DND-41 (cell line): ENCODE data around the gene PSMC3IP.
"Not testable (repeated sequence)": the region's sequence is repeated elsewhere in the genome, so short reads cannot be mapped to it uniquely, and the experiment has no call there.

Experiments
- ATAC-seq: fragments of 200-7000 bp; cut with Tn5 transposase; 3 replicates; pipeline ENCODE4 v1.9.1; 2021; ENCODE audit warnings: low read depth; ENCODE audit not compliant: insufficient read depth
- DNase-seq: peaks from one replicate; pipeline ENCODE4 v3.0.0-alpha.2; 2020
- H2AFZ ChIP-seq: 2 replicates; pipeline ENCODE4 v1.6.0; 2012; ENCODE audit warnings: low read depth, low read length
- H3K27ac ChIP-seq: 2 replicates; pipeline ENCODE4 v1.5.1; 2012; ENCODE audit warnings: low read length, inconsistent platforms
- H3K27me3 ChIP-seq: fragments of 200-600 bp; sonication (generic); 2 replicates; pipeline ENCODE4 v1.6.0; 2012; ENCODE audit warnings: low read length, mild to moderate bottlenecking, inconsistent platforms; ENCODE audit not compliant: insufficient read depth, poor library complexity
- H3K36me3 ChIP-seq: 2 replicates; pipeline ENCODE4 v1.5.1; 2012; ENCODE audit warnings: low read length, inconsistent platforms; ENCODE audit not compliant: insufficient read depth
- H3K4me1 ChIP-seq: 2 replicates; pipeline ENCODE4 v1.5.1; 2012; ENCODE audit warnings: mild to moderate bottlenecking, low read length; ENCODE audit not compliant: insufficient read depth
- H3K4me2 ChIP-seq: 2 replicates; pipeline ENCODE4 v1.6.0; 2012; ENCODE audit warnings: mild to moderate bottlenecking, moderate library complexity, low read length, inconsistent platforms; ENCODE audit not compliant: insufficient read depth
- H3K4me3 ChIP-seq, 2 experiments: fragments of 200-600 bp in 1 of 2; shearing (Covaris generic) in 1 of 2; 2 replicates each; pipeline ENCODE4 v1.5.1; 2012 to 2016; ENCODE audit warnings: inconsistent platforms in 2 of 2, low read length in 2 of 2, mild to moderate bottlenecking in 2 of 2, low read depth in 1 of 2, moderate library complexity in 1 of 2
- H3K79me2 ChIP-seq: 2 replicates; pipeline ENCODE4 v1.6.0; 2012; ENCODE audit warnings: low read length, inconsistent platforms; ENCODE audit not compliant: insufficient read depth
- H3K9ac ChIP-seq: 2 replicates; pipeline ENCODE4 v1.6.0; 2012; ENCODE audit warnings: low read depth, mild to moderate bottlenecking, inconsistent platforms, low read length, moderate library complexity
- H3K9me3 ChIP-seq: 2 replicates; pipeline ENCODE4 v1.5.1; 2012; ENCODE audit warnings: low read length, moderate library complexity, mild to moderate bottlenecking, inconsistent platforms; ENCODE audit not compliant: insufficient read depth, severe bottlenecking
- H4K20me1 ChIP-seq: 2 replicates; pipeline ENCODE4 v1.6.0; 2012; ENCODE audit warnings: low read length; ENCODE audit not compliant: insufficient read depth
- CTCF ChIP-seq: IDR thresholded peaks from 2 replicates; pipeline ENCODE4 v1.5.1; 2012; ENCODE audit warnings: borderline replicate concordance, low read length, moderate library complexity, mild to moderate bottlenecking; ENCODE audit not compliant: poor library complexity, severe bottlenecking; ENCODE audit errors: extremely low read depth
- EZH2 ChIP-seq: IDR thresholded peaks from 3 replicates; pipeline ENCODE4 v1.6.1; 2012; ENCODE audit warnings: borderline replicate concordance, low read depth, mild to moderate bottlenecking, moderate library complexity, low read length, inconsistent platforms; ENCODE audit not compliant: severe bottlenecking

The PSMC3IP gene

DNA sequence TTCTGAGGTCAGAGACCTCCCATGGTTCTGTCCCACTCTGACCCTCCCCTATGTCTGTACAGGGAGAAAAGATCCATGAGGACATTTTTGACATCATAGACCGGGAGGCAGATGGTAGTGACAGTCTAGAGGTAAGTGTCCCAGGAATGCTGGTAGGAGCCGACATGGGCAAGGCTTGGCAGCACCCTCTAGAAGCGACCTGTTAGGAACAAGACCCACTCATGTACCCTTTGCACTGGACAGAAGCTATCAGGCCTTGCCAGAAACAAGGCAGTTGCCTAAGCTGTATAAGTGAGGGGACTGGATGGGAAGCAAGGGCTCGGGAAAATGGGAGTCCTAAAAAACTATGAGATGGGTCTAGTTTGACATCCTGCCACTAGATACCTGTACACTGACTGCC lies 34.5 kb upstream of the PSMC3IP start:
- Histone ChIP-seq H4K20me1 (peaks cover 2% of the 10 kb centered on the region), H3K27me3 (no peaks in the 10 kb centered on the region), H2AFZ (no peak overlapping the region), H3K4me1 (peaks cover 23% of the 10 kb centered on the region), H3K9me3 (no peaks in the 10 kb centered on the region), H3K79me2 (peaks cover 33% of the 10 kb centered on the region), H3K27ac (no peak overlapping the region), H3K4me2 (no peak overlapping the region), H3K9ac (no peak overlapping the region), H3K4me3 (no peak overlapping the region), H3K36me3 (peaks cover 49% of the 10 kb centered on the region)
- no peak for DNase-seq
- ATAC-seq: no peak
- no peak for TF ChIP-seq CTCF
- no peak for TF ChIP-seq EZH2

GRCh38 chr17:42609814-42610801 lies 32.6 kb upstream of the PSMC3IP start:
- not testable (repeated sequence) for H3K27me3 ChIP-seq, ATAC-seq, H3K9me3 ChIP-seq
- peak overlapping the region; percentile 53 to 75 for H3K4me3 ChIP-seq
- H3K27ac ChIP-seq: peak overlapping the region; percentile 87
- H3K9ac ChIP-seq: peak overlapping the region; percentile 71
- H3K36me3 ChIP-seq: peaks cover 44% of the 10 kb centered on the region
- H2AFZ ChIP-seq: peak overlapping the region; percentile 81
- H3K4me2 ChIP-seq: peak overlapping the region; percentile 64
- TF ChIP-seq CTCF: peak; percentile 5
- H4K20me1 ChIP-seq: peaks cover 13% of the 10 kb centered on the region
- H3K4me1 ChIP-seq: peaks cover 35% of the 10 kb centered on the region
- peaks cover 52% of the 10 kb centered on the region for H3K79me2 ChIP-seq
- peak; percentile 47 for DNase-seq

DNA sequence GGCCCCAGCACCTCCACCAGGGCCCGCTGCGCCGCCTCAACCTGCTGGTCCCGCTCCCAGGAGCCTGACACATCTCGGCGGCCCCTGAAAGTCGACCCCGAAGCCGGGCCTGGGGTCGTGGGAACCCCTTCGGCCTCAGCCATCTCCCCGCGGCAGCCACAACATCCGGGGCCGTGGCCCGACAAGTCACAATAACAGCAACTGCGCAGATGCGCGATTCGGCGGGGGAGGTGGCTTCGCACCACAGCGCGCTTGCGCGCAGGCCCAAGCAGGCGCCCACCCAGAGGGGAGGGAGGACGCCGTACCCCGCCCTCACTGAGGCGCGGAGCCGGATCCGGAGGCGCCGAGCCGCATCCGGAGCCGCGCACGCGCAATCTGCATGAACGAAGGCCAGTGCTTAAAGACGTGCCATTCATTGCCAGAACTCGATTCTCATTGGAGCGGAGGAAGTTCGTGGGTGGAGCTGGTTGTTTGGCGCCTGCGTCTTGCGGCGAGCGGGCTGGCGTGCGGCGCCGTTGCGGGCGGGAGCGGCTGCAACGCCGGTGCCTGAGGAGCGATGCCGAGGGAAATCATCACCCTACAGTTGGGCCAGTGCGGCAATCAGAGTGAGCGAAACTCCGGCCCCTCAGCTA lies 31.8 kb upstream of the PSMC3IP start, which contains the start of the genes RETREG3 and TUBG1:
RETREG3 (minus strand) TSS at position 193 of the 632 bp plus-strand sequence; CDS start at position 143, 50 bp downstream.
TUBG1 (plus strand) TSS at position 502 of the 632 bp plus-strand sequence; CDS start at position 557, 55 bp downstream.
- DNase-seq (peak; percentile 99), ATAC-seq (peak; percentile 91)
- Histone ChIP-seq H3K9me3 (no peaks in the 10 kb centered on the region), H3K9ac (peak within 1 kb of the TSS; percentile 76), H3K4me1 (peaks cover 35% of the 10 kb centered on the region), H2AFZ (peak within 1 kb of the TSS; percentile 81), H4K20me1 (peaks cover 13% of the 10 kb centered on the region), H3K27me3 (no peaks in the 10 kb centered on the region), H3K4me2 (peak within 1 kb of the TSS; percentile 71), H3K36me3 (peaks cover 38% of the 10 kb centered on the region), H3K79me2 (peaks cover 60% of the 10 kb centered on the region), H3K4me3 (peak within 1 kb of the TSS; percentile 75 to 89), H3K27ac (peak within 1 kb of the TSS; percentile 87)
- TF ChIP-seq CTCF (peak; percentile 47), EZH2 (no peak)
